ENCODE data around the gene NOXO1. TPM values are rescaled to one million over a fixed set of nuclear protein-coding genes. Genes with fewer than 3 reads are reported as not detected.
A peak's percentile ranks its signal among the peaks of the same experiment; 100 is the strongest.

NOXO1 gene
- total and polyA plus RNA-seq, 10 of the 15 experiments (the other 5 are each of a cell fraction or from before 2014, with no cell fraction given) = 0.09 to 0.76 (median 0.26) TPM; not detected in 4

GRCh38 chr16:1991948-1992703, 10.9 kb upstream of the NOXO1 start (continued):
- TF ChIP-seq RELB (IDR thresholded peaks at IDR 0.05; ENCODE audit: low read depth) (no peak), FOS (IDR thresholded peaks at IDR 0.05; ENCODE audit: borderline replicate concordance, extremely low read depth, insufficient read length) (no peak), USF1 (IDR thresholded peaks at IDR 0.05; ENCODE audit: borderline replicate concordance, extremely low read length, insufficient read depth, low read depth, low read length) (no peak), NFYA (IDR thresholded peaks at IDR 0.05; ENCODE audit: borderline replicate concordance, low read depth, low read length) (no peak), IRF4 (IDR thresholded peaks at IDR 0.05; ENCODE audit: low read depth, low read length) (no peak), TCF7 (IDR thresholded peaks at IDR 0.05; ENCODE audit: borderline replicate concordance) (no peak), EP300 (IDR thresholded peaks at IDR 0.05; ENCODE audit: borderline replicate concordance in 1 of 2, control insufficient read depth in 1 of 2, low read depth in 2 of 2, low read length in 2 of 2) (no peak), RB1 (IDR thresholded peaks at IDR 0.05; ENCODE audit: borderline replicate concordance) (peak; percentile 11; the same call in 1 of the 2 replicates), RBBP5 (conservative IDR thresholded peaks at IDR 0.05) (no peak), KAT2A (conservative IDR thresholded peaks at IDR 0.05; ENCODE audit: control insufficient read depth, low read depth, low read length) (no peak), NFIC (IDR thresholded peaks at IDR 0.05; ENCODE audit: low read depth, low read length) (no peak), YBX1 (IDR thresholded peaks at IDR 0.05) (no peak), CREM (IDR thresholded peaks at IDR 0.05; ENCODE audit: low read depth) (no peak), HCFC1 (IDR thresholded peaks at IDR 0.05; ENCODE audit: low read length) (no peak), SMAD1 (IDR thresholded peaks at IDR 0.05; ENCODE audit: low read depth, partially characterized antibody) (no peak), IKZF2 (IDR thresholded peaks at IDR 0.05) (no peak)
- TF ChIP-seq, protein P1, sequence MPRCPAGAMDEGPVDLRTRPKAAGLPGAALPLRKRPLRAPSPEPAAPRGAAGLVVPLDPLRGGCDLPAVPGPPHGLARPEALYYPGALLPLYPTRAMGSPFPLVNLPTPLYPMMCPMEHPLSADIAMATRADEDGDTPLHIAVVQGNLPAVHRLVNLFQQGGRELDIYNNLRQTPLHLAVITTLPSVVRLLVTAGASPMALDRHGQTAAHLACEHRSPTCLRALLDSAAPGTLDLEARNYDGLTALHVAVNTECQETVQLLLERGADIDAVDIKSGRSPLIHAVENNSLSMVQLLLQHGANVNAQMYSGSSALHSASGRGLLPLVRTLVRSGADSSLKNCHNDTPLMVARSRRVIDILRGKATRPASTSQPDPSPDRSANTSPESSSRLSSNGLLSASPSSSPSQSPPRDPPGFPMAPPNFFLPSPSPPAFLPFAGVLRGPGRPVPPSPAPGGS (IDR thresholded peaks at IDR 0.05; ENCODE audit: borderline replicate concordance, insufficient read depth, low read depth, low read length, poor library complexity, severe bottlenecking) = peak; percentile 10
- TF ChIP-seq, protein P2, sequence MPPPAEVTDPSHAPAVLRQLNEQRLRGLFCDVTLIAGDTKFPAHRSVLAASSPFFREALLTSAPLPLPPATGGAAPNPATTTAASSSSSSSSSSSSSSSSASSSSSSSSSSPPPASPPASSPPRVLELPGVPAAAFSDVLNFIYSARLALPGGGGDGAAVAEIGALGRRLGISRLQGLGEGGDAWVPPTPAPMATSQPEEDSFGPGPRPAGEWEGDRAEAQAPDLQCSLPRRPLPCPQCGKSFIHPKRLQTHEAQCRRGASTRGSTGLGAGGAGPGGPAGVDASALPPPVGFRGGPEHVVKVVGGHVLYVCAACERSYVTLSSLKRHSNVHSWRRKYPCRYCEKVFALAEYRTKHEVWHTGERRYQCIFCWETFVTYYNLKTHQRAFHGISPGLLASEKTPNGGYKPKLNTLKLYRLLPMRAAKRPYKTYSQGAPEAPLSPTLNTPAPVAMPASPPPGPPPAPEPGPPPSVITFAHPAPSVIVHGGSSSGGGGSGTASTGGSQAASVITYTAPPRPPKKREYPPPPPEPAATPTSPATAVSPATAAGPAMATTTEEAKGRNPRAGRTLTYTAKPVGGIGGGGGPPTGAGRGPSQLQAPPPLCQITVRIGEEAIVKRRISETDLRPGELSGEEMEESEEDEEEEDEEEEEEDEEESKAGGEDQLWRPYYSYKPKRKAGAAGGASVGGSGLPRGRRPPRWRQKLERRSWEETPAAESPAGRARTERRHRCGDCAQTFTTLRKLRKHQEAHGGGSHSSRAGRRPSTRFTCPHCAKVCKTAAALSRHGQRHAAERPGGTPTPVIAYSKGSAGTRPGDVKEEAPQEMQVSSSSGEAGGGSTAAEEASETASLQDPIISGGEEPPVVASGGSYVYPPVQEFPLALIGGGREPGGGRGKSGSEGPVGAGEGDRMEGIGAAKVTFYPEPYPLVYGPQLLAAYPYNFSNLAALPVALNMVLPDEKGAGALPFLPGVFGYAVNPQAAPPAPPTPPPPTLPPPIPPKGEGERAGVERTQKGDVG (CRISPR knock-in tag; IDR thresholded peaks at IDR 0.05) = no peak
- TF ChIP-seq, protein P3, sequence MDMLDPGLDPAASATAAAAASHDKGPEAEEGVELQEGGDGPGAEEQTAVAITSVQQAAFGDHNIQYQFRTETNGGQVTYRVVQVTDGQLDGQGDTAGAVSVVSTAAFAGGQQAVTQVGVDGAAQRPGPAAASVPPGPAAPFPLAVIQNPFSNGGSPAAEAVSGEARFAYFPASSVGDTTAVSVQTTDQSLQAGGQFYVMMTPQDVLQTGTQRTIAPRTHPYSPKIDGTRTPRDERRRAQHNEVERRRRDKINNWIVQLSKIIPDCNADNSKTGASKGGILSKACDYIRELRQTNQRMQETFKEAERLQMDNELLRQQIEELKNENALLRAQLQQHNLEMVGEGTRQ (IDR thresholded peaks at IDR 0.05; ENCODE audit: borderline replicate concordance, low read depth, low read length) = no peak
- TF ChIP-seq, protein P4, sequence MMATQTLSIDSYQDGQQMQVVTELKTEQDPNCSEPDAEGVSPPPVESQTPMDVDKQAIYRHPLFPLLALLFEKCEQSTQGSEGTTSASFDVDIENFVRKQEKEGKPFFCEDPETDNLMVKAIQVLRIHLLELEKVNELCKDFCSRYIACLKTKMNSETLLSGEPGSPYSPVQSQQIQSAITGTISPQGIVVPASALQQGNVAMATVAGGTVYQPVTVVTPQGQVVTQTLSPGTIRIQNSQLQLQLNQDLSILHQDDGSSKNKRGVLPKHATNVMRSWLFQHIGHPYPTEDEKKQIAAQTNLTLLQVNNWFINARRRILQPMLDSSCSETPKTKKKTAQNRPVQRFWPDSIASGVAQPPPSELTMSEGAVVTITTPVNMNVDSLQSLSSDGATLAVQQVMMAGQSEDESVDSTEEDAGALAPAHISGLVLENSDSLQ (IDR thresholded peaks at IDR 0.05) = no peak; the same call in 1 of the 2 replicates

Data from GM12878 (cell line).